ENCODE measurements around the gene VSTM4.

DNA sequence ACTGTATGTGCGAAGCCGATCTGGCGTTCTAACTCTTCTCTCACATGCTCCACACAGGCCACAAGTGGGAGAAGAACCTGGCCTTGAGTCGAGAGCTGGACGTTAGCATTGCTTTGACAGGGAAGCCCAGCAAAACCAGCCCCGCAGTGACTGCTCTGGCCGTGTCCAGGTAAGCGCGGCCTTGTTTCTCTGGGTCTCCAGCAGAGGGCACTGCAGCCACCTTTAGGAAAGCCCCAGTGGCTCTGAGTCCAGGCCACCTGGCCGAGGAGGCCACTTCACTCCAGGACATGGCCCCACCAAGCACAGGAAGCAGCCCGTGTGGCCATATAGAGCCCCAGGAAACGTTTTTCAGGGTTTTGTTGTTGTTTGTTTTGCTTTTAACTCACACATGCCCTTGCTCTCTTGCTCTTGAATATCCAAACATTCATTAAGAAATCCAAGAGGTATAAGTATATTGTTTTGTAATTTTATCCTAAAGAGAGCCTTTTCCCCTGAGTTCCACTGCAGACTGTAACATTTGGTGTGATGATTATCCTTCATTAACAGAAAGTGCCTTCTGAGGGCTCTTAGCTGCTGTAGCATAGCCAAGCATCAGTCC, 133.9 kb downstream of the VSTM4 start:
- TF ChIP-seq, protein P1, sequence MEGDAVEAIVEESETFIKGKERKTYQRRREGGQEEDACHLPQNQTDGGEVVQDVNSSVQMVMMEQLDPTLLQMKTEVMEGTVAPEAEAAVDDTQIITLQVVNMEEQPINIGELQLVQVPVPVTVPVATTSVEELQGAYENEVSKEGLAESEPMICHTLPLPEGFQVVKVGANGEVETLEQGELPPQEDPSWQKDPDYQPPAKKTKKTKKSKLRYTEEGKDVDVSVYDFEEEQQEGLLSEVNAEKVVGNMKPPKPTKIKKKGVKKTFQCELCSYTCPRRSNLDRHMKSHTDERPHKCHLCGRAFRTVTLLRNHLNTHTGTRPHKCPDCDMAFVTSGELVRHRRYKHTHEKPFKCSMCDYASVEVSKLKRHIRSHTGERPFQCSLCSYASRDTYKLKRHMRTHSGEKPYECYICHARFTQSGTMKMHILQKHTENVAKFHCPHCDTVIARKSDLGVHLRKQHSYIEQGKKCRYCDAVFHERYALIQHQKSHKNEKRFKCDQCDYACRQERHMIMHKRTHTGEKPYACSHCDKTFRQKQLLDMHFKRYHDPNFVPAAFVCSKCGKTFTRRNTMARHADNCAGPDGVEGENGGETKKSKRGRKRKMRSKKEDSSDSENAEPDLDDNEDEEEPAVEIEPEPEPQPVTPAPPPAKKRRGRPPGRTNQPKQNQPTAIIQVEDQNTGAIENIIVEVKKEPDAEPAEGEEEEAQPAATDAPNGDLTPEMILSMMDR (IDR thresholded peaks at IDR 0.05): peak; percentile 67 to 77 (median 72)
- TF ChIP-seq POLR2AphosphoS5 (IDR thresholded peaks at IDR 0.05): no peak
